HG03095 (cell line): ENCODE measurements around the gene ATP8B4.

Source experiments
- ATAC-seq: cut with Tn5 transposase; IDR thresholded peaks from one replicate; pipeline ENCODE4 v1.9.1; 2021; ENCODE audit warnings: moderate library complexity; ENCODE audit not compliant: unreplicated experiment

Gene ATP8B4

GRCh38 chr15:49865925-49866757, 252.9 kb downstream of the ATP8B4 start:
- ATAC-seq, result no peak

DNA sequence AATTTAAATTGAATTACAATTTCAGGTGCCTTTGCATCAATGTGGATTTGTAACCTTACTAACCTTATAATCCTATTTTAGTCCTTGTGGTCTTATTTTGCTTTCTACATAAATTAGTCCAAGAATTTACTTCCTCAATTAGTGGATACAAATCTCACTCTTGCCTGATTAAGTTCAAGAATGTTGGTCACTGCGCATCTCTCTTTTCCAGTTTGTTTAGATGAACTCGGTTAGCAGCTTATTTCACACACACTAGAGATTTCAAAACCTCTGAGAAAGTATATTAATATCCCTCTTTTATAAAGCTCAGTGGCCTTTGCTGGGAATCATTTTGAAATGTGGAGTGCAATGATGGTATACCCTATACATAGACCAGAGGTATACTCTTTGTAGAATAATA, 254.8 kb downstream of the ATP8B4 start:
- no peak for ATAC-seq

DNA sequence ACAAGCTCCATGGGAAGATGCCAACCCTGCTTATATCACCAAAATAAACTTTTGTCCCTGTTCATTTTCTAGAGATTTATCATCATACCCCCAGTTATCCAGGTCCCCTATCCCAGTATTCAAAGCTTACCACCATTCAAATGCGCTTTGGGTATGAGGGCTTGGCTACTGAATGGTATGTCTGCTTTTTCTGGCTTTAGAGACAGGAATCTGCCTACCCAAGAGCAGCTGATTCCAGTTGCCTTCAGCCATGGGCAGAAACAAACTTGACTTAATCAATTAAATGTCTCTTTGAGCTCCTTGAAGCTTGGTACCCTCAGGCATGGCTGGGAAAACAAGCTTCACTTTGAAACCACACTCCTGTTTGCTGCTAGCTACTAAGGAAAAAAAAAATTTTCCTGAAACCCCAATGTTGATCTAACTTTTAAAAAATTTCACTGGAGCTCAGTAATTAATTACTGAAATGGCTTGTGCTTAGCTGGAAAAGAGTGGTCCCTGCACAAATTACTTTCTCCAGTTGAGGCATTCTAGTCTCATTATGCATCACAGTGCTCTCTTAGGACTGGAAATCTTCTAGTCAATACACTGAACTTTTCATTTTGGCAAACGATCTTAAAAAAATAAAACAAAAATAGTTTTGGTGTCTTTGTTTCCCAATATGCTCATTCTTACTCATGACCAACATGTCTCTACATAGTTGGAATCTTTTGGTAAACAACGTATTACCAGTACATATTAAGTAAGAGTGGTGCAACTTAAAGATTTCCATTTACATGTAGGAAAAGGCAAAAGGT, 255.4 kb downstream of the ATP8B4 start:
- no peak for ATAC-seq

DNA sequence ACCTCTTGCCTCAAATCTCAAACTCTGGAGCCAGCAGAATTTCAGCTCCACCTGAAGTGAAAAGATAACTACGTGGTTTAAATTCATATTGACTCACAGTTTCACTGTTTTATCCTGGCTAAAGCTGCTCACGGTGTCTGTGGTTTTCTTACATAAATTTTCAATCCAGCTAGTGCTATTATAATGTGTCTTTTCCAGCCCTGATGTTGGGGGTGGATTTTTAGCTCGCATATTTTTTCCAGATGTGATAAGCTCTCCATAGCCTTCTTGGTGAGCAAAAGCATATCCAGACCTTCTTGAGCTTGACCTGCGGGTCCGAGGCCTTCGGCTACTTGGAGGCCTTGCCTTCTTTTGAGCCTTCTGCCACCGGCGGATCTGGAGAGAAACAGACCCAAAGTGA, 258.9 kb downstream of the ATP8B4 start:
- ATAC-seq, result no peak

DNA sequence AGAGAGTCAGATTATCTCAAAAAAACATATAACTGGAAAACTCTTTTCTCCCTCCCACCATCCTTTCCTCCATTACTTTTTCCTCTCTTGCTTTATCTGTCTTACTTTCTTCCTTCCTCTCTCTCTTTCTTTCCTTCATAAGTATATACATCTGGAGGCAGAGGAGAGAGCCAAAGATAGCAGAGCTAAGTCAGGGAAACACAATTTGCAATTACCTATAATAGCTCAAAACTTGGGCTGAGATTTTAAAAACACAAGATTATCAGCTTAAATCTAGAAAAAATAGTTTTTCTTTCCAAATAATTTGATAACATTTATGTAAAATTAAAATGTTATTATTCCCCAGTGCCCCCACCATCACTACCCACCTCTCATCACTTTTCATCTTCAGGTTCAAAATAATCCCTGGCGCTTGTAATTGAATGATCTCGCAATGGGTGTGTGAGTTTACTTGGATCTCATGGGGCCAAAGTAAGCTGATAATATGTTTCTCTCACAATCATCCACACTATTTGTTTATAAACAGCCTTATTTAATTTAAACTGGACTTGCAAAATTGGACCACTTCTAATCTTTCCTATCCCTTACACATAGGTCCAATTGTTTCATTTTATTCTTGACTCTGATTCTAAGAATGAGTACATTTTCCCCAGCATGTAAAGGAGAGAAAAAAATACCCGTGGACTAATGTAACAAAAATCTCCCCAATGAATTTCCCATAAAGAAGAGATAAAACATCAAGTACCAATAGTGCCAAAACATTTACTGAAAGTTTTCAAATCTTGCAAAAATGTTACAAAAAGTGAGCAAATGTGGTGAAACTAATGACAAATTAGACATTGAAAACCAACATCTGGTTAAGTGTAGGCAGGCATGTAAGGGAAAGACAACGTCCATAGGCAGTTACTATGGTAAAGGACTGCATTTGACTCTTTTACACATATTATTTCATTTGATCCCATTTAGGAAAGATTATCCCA, 261.2 kb downstream of the ATP8B4 start:
- no peak for ATAC-seq

GRCh38 chr15:49855917-49856637, 263.0 kb downstream of the ATP8B4 start:
- no peak for ATAC-seq

DNA sequence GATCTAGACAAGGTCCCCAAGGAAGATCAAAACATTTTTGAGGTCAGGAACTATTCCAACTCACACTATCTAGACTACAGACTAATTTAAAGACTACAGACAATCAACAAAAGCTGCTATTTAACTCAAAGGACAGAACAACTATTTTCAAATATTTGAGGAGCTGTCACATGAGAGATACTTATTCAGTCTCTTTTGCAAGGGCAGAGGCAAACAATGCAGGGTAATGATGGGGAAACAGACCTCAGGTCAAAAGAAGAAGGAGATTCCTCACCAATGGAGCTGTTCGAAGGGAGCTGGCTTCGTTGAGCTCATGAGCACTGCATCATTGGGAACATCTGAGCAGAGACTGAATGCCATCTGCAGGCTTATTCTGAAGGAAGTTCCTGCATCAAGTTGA, 266.3 kb downstream of the ATP8B4 start:
- no peak for ATAC-seq

DNA sequence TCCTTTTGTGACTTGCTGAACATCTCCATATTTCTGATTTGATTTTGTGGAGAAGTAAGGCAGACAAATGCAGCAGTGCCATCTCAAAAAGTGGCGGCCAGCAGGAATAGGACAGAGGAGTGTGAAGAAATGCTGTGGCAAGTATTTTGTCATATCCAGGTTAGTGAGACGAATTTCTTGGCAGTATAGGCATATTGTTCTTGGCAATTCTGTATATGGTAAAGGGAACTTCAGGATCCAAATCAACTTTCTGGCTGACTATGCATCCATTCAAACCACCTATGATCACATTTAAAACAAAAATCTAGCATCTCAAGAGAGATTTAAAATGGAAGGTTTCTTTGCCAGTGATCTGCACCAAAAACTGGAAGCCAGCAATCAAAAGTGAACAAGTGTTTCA, 270.2 kb downstream of the ATP8B4 start:
- no peak for ATAC-seq

DNA sequence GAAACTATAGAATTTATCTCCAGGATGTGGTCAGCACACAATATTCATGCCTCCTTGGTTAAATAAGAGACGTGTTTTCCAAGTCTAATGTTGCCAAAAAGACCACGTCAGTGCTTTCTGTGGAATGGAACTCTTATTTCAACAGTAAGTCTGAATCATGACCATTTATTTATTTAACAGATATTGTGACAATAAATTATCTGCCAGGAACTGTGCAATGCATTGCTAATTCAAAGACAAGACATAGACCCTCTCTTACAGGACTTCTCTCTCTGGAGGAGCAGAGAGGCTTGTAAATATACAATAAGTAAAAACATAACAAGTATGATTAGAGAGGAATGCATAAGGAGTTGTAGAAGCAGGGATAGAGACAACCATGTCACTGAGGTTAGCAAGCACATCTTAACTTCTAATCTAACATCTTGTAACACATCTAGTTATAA, 270.7 kb downstream of the ATP8B4 start:
- no peak for ATAC-seq

- ATAC-seq, result no peak
These were observed 271.4 kb downstream of the ATP8B4 start for GRCh38 chr15:49847423-49848281.

DNA sequence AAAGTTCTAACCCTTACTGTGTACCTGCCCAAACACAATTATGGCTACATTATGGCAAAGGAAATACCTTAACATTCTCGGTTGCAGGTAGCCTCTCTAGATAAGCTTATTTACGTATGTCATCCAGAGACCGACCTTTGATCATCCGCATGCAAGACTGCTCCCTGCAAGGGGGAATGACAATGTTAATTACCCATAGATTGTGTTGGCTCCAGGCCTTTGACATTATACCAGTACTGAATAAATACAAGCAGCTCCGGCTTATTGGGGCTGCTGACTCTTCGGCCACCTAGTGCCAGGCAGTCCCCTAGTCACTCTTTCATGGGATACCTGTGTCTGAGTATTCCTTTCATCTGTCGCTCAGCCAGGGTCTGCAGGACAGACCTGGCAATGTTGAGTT, 274.6 kb downstream of the ATP8B4 start:
- ATAC-seq, result no peak

- ATAC-seq, result no peak
These were observed 275.3 kb downstream of the ATP8B4 start for GRCh38 chr15:49843725-49844124.

DNA sequence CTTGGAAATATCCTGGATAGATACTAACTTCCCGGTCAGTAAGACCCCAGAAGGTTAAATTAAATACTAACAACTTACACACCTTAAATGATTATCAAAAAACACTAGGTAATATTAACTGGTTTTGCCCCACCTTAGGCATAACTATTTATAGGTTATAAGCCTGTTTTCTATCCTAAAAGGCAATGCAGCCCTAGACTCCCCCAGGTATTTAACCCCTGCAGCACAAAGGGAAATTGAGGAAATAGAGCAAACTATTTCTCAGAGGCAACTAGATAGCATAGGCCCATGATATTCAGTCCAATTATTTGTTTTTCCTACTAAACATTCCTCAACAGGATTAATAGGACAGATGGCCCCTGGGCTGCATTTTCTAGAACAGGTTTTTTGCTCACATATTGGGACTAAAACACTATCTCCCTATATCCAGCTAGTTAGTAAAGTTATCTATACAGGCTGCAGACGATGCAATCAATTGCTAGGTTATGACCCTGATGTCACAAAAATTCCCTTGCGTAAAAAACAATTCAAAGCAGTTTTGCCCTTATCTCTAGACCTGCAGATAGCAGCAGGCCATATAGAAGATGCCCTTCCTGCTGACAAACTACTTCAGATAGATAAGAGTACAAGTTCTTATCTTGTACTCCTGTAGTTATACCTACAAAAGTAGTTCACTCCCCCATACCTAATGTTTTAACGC, 276.9 kb downstream of the ATP8B4 start:
- no peak for ATAC-seq

DNA sequence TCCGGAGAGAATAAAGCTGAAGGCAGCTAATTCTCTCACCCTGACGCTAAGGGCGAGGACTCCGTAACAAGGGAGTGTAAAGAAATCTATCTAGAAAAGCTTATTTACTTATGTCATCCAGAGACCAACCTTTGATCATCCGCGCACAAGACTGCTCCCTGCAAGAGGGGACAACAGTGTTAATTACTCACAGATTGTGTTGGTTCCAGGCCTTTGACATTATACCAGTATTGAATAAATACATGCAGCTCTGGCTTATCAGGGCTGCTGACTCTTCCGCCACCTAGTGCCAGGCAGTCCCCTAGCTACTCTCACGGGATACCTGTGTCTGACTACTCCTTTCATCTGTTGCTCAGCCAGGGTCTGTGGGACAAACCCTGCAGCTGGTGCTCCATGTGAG, 286.5 kb downstream of the ATP8B4 start:
- ATAC-seq, result no peak

DNA sequence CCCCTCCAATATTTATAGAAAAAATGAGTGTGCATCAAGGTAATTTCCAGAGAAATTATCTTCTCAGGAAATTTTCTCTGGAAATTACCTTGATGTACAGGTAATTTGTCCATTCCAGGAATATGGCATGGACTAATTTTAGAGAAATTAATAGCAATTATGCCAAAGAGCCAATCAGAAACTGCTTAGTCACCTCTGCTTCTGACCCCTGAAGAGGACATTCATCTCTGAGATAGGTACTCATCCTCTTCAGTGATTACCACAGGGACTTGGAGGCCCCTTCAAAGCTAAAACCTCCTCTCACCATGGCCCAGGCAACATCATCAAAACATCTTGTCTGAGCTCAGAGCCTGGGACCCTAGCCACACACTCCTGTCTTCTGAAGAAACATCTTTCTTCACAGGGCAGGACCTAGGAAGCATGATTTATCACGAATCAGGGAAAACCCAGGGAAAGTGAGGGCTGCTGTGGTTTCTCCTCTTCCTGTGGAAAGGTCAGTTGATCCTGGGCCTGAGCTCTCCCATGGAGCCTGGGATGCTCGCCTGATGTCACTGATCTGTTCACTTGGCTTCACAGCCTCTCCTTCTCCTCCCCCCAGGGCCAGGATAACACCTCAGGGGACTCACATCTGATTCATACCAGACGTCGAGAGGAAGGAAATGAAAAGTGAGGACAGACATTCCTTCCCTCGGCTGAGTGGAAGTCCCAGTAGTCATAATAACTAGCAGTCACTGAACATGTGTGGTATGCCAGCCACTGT, 287.6 kb downstream of the ATP8B4 start:
- ATAC-seq, result no peak

GRCh38 chr15:49830391-49830790, 288.6 kb downstream of the ATP8B4 start:
- ATAC-seq, result no peak

DNA sequence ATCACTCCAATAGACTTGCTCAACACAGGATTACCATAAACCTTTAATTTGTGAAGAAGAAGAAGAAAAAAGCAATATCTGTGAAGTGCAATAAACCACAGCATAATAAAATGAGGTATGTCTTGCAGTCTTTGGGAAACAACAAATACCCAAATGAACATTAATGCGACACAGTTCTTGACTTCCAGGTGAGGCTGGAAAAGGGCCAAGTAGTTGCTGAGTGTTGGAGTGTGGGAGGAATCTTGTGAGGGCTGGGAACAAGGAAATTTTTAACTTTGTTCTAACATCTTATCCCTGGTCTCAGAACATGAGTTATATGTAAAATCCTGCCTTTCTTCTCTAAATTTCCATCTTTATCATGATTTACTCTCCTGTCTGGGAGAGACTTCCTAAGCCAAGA, 291.7 kb downstream of the ATP8B4 start:
- no peak for ATAC-seq

DNA sequence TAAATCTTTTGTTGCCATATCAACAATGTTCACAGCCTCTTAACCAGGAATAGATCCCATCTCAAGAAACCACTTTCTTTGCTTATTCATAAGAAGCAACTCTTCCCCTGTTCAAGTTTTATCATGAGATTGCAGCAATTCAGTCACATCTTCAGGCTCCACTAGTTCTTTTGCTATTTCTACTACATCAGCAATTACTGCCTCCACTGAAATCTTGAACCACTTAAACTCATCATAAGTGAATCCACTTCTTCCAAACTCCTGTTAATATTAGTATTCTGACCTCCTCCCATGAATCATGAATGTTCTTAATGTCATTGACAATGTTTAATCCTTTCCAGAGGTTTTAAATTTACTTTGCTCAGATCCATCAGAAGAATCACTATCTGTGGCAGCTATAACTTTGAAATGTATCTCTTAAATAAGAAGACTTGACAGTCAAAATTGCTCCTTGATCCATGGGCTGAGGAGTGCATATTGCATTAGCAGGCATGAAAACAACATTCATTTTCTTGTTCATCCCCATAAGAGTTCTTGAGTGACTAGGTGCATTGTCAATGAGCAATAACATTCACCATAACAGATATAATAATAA, 292.3 kb downstream of the ATP8B4 start:
- ATAC-seq, result no peak
